ENCODE data around the gene FHOD3.

GRCh38 chr18:36825526-36825925 lies 528.0 kb downstream of the FHOD3 start:
- no peak for TF ChIP-seq CTCF (IDR thresholded peaks at IDR 0.05)
- no peak for TF ChIP-seq EZH2 (IDR thresholded peaks at IDR 0.05; ENCODE audit: borderline replicate concordance, insufficient read depth, low read depth, low read length, poor library complexity, severe bottlenecking)

All from B cell (primary cell).